Endothelial cell of umbilical vein (primary cell): ENCODE results near the gene TMEM270. TPM values are rescaled to one million over a fixed set of nuclear protein-coding genes. Genes with fewer than 3 reads are reported as not detected.

Experiments used
- BruUV-seq: library from RNA; stranded (reverse); fragments of 400-500 nt; replicated peaks from 2 replicates; lab custom pipeline; 2021; lab: Mats Ljungman, UMichigan
- CTCF ChIA-PET: fragments of 300-600, 350-600 bp; sonication (Branson Sonifier 250); formaldehyde crosslinking; loops from one replicate; lab custom pipeline; 2021; ENCODE audit warnings: antibody characterized with exemption, inconsistent platforms; lab: Charles Lee
- POLR2A ChIA-PET: fragments of 300-600, 350-600 bp; sonication (Branson Sonifier 250); formaldehyde crosslinking; loops from one replicate; lab custom pipeline; 2021; ENCODE audit warnings: antibody characterized with exemption, inconsistent platforms; lab: Charles Lee
- DNase-seq: peaks from one replicate; pipeline ENCODE4 v3.0.0-alpha.2; 2011; ENCODE audit warnings: low read depth, low spot score
- FAIRE-seq: peaks from 2 replicates; lab custom pipeline; 2011; peaks lifted over from hg19 to GRCh38; lab: Jason Lieb, UNC
- H2AFZ ChIP-seq: 2 replicates; pipeline ENCODE4 v1.6.0; 2012; ENCODE audit warnings: low read depth, low read length, control low read depth, inconsistent platforms
- H3K27ac ChIP-seq: 2 replicates; pipeline ENCODE4 v1.5.1; 2011; ENCODE audit warnings: low read depth, mild to moderate bottlenecking, control low read depth, low read length, moderate library complexity; ENCODE audit not compliant: insufficient read depth
- H3K27me3 ChIP-seq, 2 experiments: 2 replicates each; pipeline versions ENCODE4 v1.6.0 to v1.6.1; 2011; ENCODE audit warnings: low read length in 2 of 2, mixed read lengths in 1 of 2; ENCODE audit not compliant: control insufficient read depth in 2 of 2, insufficient read depth in 2 of 2
- H3K36me3 ChIP-seq, 2 experiments: 2 replicates in 1 of 2; 3 replicates in 1 of 2; pipeline ENCODE4 v1.5.1; 2011; ENCODE audit warnings: low read length in 2 of 2, mild to moderate bottlenecking in 1 of 2, moderate library complexity in 1 of 2; ENCODE audit not compliant: control insufficient read depth in 2 of 2, insufficient read depth in 2 of 2; ENCODE audit errors: extremely low read depth in 1 of 2
- H3K4me1 ChIP-seq: 3 replicates; pipeline ENCODE4 v1.5.1; 2011; ENCODE audit warnings: mild to moderate bottlenecking, low read length; ENCODE audit not compliant: control insufficient read depth, insufficient read depth; ENCODE audit errors: extremely low read depth
- H3K4me2 ChIP-seq: 2 replicates; pipeline ENCODE4 v1.6.1; 2011; ENCODE audit warnings: low read length, control low read depth, mixed read lengths; ENCODE audit not compliant: insufficient read depth
- H3K4me3 ChIP-seq, 3 experiments: fragments of 200-600 bp in 1 of 3; sonication (generic), shearing (Covaris generic) in 1 of 3; replicated peaks in 1 of 3; 2 replicates each; pipeline ENCODE4 v1.5.1; 2011 to 2016; ENCODE audit warnings: control low read depth in 3 of 3, low read length in 3 of 3, mild to moderate bottlenecking in 2 of 3, inconsistent platforms in 1 of 3, low read depth in 1 of 3, moderate library complexity in 1 of 3; ENCODE audit not compliant: insufficient read depth in 1 of 3
- H3K79me2 ChIP-seq: 2 replicates; pipeline ENCODE4 v1.6.0; 2012; ENCODE audit warnings: low read length, inconsistent platforms; ENCODE audit not compliant: control insufficient read depth, insufficient read depth
- H3K9ac ChIP-seq: replicated peaks from 2 replicates; pipeline ENCODE3; 2011; ENCODE audit warnings: low read length, control low read depth; ENCODE audit not compliant: insufficient read depth; ENCODE audit errors: extremely low read depth
- H3K9me1 ChIP-seq: replicated peaks from 3 replicates; pipeline ENCODE4 v1.6.0; 2011; ENCODE audit warnings: mild to moderate bottlenecking, low read length; ENCODE audit not compliant: control insufficient read depth, insufficient read depth; ENCODE audit errors: extremely low read depth
- H3K9me3 ChIP-seq: replicated peaks from 2 replicates; pipeline ENCODE4 v1.5.1; 2012; ENCODE audit warnings: low read length, inconsistent platforms; ENCODE audit not compliant: control insufficient read depth, insufficient read depth
- H4K20me1 ChIP-seq: replicated peaks from 2 replicates; pipeline ENCODE3; 2011; ENCODE audit warnings: mild to moderate bottlenecking, low read length; ENCODE audit not compliant: control insufficient read depth, insufficient read depth; ENCODE audit errors: extremely low read depth
- CTCF ChIP-seq, 2 donors: IDR thresholded peaks; 1 replicate in 1 of 2; 2 replicates in 1 of 2; pipeline ENCODE4 v1.5.1; 2011; ENCODE audit warnings: low read length in 2 of 2, mild to moderate bottlenecking in 2 of 2, moderate library complexity in 2 of 2, control low read depth in 1 of 2, inconsistent platforms in 1 of 2, low read depth in 1 of 2; ENCODE audit not compliant: insufficient read depth in 1 of 2; ENCODE audit errors: extremely low read depth in 1 of 2
- EZH2 ChIP-seq: IDR thresholded peaks from 2 replicates; pipeline ENCODE4 v1.6.1; 2012; ENCODE audit warnings: borderline replicate concordance, low read depth, mild to moderate bottlenecking, moderate library complexity, low read length, inconsistent platforms; ENCODE audit not compliant: severe bottlenecking
- FOS ChIP-seq: IDR thresholded peaks from 2 replicates; pipeline ENCODE4 v1.6.1; 2011; ENCODE audit warnings: mild to moderate bottlenecking, low read length, moderate library complexity, borderline replicate concordance; ENCODE audit not compliant: insufficient read depth
- GATA2 ChIP-seq: IDR thresholded peaks from 2 replicates; pipeline ENCODE4 v1.7.0; 2011; ENCODE audit warnings: low read depth, mild to moderate bottlenecking, moderate library complexity, mixed read lengths, low read length; ENCODE audit not compliant: insufficient read length, insufficient read depth
- JUN ChIP-seq: IDR thresholded peaks from 2 replicates; pipeline ENCODE4 v1.6.1; 2011; ENCODE audit warnings: borderline replicate concordance, low read depth; ENCODE audit not compliant: insufficient read length, insufficient read depth
- MAX ChIP-seq: IDR thresholded peaks from 2 replicates; pipeline ENCODE4 v1.6.1; 2011; ENCODE audit not compliant: insufficient read depth, insufficient read length
- MYC ChIP-seq: IDR thresholded peaks from one replicate; pipeline ENCODE4 v1.6.1; 2011; ENCODE audit warnings: mild to moderate bottlenecking, low read depth, low read length
- POLR2A ChIP-seq: IDR thresholded peaks from 2 replicates; pipeline ENCODE4 v1.6.1; 2012; ENCODE audit warnings: low read depth, mild to moderate bottlenecking, control low read depth, low read length
- POLR2AphosphoS5 ChIP-seq: IDR thresholded peaks from 2 replicates; pipeline ENCODE4 v1.6.1; 2012; ENCODE audit warnings: low read depth, mild to moderate bottlenecking, control low read depth, low read length, moderate library complexity; ENCODE audit not compliant: insufficient read depth
- dilution Hi-C: fragments of 300-500 bp; cut with MboI; formaldehyde crosslinking; loops from one replicate; pipeline ENCODE4 v1.15.0; 2019; ENCODE audit warnings: low sequenced_read_pairs; ENCODE audit not compliant: extremely low pct_ligation_motif_present
- intact Hi-C: fragments of 100-400 bp; cut with micrococcal nuclease; formaldehyde crosslinking; loops from one replicate; pipeline ENCODE4 v1.10.0; 2022
- polyA plus RNA-seq, 4 experiments: library from polyadenylated mRNA; depleted of rRNA in 3 of 4; stranded (reverse) in 3 of 4; unstranded in 1 of 4; fragments of >200 nt; gene quantifications; 2 replicates each; pipeline versions ENCODE4 v1.2.1 to v1.2.3, GENCODE V29; 2011 to 2012; ENCODE audit warnings: missing spikeins in 1 of 4
- total RNA-seq: library from RNA; stranded (reverse); gene quantifications from 2 replicates; pipeline ENCODE4 v1.2.3, GENCODE V29; 2021

Gene TMEM270
- total and polyA plus RNA-seq, 2 donors (not counting 3 experiments of a cell fraction or from before 2014, with no cell fraction given) = not detected

GRCh38 chr7:73851410-73852338 lies 9.3 kb upstream of the TMEM270 start:
- intact Hi-C loops = loop anchor here (1.0 kb wide), 5 partner anchors 9 to 133 kb away; partner anchors contain the start of genes ABHD11 and METTL27
- ChIA-PET CTCF (interaction anchor here (1.0 to 2.8 kb wide), 8 partner anchors 10 to 184 kb away, joined by 3 to 18 read pairs (median 6); partner anchors contain the start of genes ABHD11, METTL27 and VPS37D), POLR2A (interaction anchor here (0.5 to 1.5 kb wide), 3 partner anchors 9 to 806 kb away, joined by 3 to 21 read pairs (median 5); partner anchors contain the start of genes GTF2I and METTL27)
- Histone ChIP-seq H4K20me1 (no peaks in the 10 kb centered on the region), H3K4me2 (peak overlapping the region; percentile 9), H3K27me3 (no peaks in the 10 kb centered on the region), H3K9me3 (no peaks in the 10 kb centered on the region), H3K4me1 (peaks cover 16% of the 10 kb centered on the region), H3K9me1 (no peaks in the 10 kb centered on the region), H3K9ac (peak overlapping the region; percentile 74), H3K4me3 (no peak overlapping the region), H3K36me3 (no peaks in the 10 kb centered on the region), H2AFZ (no peak overlapping the region), H3K79me2 (no peaks in the 10 kb centered on the region), H3K27ac (peak overlapping the region; percentile 93)
- TF ChIP-seq POLR2A (peak; percentile 39), MYC (peak; percentile 82), CTCF (IDR thresholded peaks at IDR 0.05; ENCODE audit: extremely low read depth in 1 of 2, insufficient read depth in 1 of 2, low read depth in 1 of 2, low read length in 2 of 2) (no peak), MAX (peak; percentile 95), JUN (peak; percentile 98), POLR2AphosphoS5 (peak; percentile 76), EZH2 (no peak), GATA2 (peak; percentile 95), FOS (peak; percentile 76)
- DNase-seq = peak; percentile 97
- dilution Hi-C loops = no loop called here
- peak; percentile 98 for FAIRE-seq
- BruUV-seq = no TSS peak
